Fibroblast of gingiva (primary cell): ENCODE results near the gene SELENOI.
"Not testable (repeated sequence)": the region's sequence is repeated elsewhere in the genome, so short reads cannot be mapped to it uniquely, and the experiment has no call there.

Experiments used
- DNase-seq: peaks from one replicate; pipeline ENCODE4 v3.0.0-alpha.2; 2011; ENCODE audit warnings: low read depth

The SELENOI gene

DNA sequence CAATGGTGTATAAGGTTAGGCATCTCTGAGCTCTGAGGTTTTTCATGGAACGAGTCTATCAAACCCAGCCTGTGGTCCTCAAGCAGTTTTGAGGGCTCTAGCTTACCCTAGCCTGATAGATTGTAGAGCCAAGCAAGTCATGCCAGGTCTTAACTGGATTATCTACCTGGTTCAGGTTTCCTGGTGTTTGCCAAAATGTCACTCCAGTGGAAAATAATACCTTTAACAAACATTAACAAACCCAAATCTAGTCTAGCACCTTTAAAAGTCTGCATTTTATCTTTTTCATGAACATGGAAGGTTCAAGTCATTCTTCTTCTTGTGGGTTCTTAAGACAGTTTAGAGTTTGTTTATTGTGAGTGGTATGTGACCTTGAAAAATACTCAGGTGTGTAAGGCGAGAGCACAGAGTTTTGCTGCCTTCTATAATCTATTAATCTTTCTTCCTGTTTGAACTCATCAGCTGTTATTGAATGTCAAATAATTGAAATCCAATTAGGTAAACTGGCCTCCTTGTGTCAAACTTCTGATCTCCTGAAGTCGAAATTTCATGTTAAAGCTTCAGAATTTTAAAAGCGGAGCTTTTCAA is 14.0 kb downstream of the SELENOI start:
- no peak for DNase-seq

DNA sequence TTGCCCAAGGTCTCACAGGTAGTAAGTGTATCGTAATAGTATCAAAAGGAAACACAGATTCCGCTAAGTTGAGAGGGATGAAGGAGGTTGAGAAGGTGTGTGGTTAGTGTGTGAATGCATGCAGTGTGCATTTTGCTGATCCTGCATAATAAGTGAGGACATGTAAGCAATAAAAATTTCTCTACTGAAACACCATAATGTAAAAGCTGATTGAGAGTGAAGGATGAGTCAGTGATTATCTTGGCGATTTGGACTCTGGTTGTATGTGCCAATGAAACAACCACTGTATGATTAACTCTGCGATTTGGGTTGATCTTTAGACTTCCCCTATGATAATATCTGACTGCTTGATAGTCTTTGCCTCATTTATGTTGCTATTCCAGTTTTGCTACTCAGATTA is 17.4 kb downstream of the SELENOI start:
- peak; percentile 24 for DNase-seq

DNA sequence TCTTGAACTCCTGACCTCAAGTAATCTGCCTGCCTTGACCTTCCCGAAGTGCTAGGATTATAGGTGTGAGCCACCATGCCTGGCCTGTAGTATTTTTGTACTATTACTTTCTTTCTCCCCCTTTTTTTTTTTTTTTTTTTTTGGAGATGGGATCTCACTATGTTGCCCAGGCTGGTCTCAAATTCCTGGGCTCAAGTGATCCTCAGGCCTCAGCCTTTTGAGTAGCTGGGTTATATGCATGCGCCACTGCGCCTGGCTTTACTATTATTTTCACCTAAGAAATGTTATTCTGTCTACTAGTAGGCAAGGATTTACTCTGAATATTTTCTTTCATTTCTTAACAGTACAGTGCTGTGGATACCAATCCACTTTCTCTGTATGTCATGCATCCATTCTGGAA is 18.0 kb downstream of the SELENOI start:
- no peak for DNase-seq

DNA sequence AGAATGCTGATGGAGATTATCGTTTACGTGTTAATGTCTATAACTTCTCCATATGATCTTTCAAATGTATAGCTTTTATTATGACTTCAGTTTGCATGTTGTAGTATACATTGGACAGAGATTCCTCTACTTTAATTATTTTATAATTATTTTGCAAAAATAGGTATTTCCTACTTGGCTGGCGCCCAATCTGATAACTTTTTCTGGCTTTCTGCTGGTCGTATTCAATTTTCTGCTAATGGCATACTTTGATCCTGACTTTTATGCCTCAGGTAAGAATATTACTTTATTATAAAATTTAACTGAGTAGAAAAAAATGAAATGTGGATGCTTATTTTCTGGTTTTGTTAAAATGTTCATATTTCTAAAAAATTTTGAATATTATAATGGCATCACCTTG is 18.7 kb downstream of the SELENOI start:
- DNase-seq, result no peak

DNA sequence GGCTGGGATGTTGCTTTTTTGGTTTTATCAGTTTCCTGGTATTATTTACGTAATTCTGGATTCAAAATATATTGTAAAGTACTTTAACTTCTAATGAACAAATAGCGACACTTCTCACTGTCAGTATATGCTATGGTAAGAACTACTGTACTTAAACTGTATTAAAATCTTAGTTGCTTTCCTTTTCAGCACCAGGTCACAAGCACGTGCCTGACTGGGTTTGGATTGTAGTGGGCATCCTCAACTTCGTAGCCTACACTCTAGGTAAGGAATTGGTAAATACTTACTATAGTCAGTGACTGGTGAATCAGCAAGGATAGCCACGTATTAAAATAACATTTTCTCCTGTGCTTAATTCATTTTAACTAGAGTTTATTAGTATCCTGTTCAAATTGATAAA is 21.0 kb downstream of the SELENOI start:
- no peak for DNase-seq

DNA sequence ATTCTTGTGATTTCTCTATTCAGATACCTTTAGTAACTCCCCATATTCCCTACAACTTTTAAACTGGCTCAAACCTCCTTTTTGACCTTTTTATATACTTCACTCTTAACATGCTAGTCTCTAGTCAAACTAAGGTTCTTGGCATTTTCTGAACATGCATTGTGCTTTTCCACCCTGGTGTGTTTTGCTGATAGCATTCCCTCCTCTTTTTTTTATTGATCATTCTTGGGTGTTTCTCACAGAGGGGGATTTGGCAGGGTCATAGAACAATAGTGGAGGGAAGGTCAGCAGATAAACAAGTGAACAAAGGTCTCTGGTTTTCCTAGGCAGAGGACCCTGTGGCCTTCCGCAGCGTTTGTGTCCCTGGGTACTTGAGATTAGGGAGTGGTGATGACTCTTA is 23.7 kb downstream of the SELENOI start:
- not testable (repeated sequence) for DNase-seq

DNA sequence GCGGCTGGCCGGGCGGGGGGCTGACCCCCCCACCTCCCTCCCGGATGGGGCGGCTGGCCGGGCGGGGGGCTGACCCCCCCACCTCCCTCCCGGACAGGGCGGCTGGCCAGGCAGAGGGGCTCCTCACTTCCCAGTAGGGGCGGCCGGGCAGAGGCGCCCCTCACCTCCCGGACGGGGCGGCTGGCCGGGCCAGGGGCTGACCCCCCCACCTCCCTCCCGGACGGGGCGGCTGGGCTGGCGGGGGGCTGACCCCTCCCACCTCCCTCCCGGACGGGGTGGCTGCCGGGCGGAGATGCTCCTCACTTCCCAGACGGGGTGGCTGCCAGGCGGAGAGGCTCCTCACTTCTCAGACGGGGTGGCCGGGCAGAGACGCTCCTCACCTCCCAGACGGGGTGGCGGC is 25.0 kb downstream of the SELENOI start:
- not testable (repeated sequence) for DNase-seq

DNA sequence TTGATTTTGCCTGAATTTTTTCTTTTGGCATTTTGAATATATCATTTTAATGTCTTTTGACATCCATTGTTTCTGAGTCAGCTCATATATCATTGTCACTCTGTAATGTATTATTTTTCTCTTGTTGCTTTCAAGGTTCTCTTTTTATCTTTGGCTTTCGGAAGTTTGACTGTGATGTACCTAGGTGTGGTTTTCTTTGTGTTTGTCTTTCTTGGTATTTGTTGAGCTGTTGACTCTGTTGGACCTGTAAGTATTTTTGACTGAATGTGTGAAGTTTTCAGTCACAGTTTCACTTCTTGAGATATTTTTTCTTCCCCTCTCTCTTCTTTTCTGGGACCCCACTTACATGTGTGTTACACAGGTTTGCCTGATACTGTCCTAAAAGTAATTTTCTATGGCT is 30.9 kb downstream of the SELENOI start:
- DNase-seq, result no peak

DNA sequence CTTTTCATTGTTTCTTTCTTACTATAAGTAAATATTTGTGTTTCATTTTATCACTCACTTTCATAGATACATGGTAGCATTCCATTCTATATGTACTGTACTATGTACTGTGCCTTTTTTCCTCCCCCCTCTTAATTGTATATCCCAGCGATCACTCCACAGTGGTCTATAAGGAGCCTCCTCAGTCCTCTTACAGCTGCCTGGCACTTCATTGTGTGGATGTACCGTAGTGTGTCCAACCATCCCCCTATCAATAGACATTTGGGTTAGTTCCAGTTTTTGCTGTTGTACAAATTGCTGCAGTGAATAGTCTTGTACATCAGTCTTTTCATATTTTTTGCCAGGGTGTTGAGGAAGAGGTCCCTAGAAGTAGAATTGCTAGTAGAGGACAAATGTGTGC is 34.3 kb downstream of the SELENOI start:
- DNase-seq, result no peak

DNA sequence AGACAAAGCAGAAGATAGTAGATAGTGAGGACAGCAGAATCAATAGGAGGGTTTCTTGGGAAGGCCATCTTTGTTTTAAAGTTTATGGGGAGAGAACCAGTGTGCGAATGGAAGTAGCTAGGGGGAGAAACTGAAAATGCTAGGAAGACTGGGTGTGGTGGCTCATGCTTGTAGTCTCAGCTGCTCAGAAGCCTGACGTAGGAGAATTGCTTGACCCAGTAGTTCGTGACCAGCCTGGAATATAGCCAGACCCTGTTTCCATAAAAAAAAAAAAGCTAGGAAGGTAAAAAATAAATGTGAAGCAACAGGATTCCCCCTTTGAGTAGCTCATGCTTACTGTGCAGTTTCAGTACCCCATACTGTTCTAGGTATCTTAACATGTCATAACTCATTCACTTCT is 36.6 kb downstream of the SELENOI start:
- no peak for DNase-seq

DNA sequence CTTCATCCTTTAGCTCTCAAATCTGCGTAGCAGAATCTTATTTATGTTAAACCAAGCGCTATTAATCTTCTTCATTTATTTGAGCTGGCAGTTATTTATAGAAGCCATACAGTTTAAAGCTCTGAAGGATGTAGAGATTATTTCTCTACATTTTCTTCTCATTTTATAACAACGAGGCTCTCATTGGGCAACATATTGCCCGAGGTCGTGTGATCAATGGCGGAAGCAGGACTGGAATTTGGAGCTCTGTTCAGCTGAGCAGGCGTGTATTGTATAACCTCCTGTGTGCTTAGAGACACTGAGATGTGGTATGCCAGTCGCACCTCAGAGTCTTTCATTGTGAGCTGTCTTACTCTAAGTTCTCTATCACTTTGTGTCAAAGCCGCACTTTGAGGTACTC is 38.2 kb downstream of the SELENOI start:
- no peak for DNase-seq

DNA sequence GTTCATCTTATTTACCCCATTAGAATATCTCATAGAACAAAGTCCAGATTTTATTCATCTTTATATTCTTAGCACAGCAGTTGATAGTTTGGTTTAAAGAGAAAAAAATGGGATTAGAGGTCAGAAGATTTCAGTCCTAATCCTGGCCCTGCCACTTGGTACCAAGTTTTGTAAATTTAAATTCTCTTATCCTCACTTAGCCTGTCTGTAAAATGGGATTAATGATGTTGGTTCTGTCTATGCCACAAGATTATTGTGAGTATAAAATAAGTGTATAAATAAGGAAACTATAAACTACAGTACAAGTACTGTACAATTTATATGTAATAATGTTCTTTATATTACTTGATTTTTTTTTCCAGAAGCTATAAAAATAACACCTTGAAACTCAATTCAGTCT is 38.7 kb downstream of the SELENOI start:
- no peak for DNase-seq

DNA sequence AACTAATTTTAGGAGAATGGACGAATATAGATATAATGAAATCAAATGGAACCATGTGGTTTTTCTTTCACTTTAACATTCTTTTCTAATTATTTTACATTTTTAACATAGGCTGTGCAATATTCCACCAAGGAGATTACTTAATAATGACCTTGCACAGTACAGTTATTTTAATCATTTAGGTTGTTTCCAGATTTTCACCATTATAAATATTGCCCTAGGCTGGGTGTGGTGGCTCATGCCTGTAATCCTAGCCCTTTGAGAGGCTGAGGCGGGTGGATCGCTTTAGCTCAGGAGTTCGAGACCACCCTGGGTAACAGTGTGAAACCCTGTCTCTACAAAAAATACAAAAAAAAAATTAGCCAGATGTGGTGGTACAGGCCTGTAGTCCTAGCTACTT is 41.2 kb downstream of the SELENOI start:
- peak; percentile 24 for DNase-seq

DNA sequence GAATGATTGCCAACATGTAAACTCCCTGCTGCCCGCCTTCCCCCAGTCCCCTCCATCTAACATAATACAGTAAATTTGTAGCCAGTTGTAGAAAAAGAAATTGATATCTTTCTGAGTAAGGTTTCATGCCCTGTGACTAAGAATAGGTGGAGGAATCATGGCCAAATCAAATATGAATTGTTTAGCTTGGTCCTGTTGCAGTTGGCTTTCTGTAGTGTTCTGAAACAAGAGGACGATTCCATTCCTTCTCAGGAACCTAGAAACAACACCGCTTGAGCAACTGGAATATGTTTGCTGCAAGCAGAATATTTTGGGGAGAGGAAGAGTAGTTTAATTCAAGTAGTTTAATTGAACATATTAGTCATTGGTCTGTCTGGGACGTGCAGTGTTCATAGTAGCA is 48.8 kb downstream of the SELENOI start:
- peak; percentile 77 for DNase-seq

DNA sequence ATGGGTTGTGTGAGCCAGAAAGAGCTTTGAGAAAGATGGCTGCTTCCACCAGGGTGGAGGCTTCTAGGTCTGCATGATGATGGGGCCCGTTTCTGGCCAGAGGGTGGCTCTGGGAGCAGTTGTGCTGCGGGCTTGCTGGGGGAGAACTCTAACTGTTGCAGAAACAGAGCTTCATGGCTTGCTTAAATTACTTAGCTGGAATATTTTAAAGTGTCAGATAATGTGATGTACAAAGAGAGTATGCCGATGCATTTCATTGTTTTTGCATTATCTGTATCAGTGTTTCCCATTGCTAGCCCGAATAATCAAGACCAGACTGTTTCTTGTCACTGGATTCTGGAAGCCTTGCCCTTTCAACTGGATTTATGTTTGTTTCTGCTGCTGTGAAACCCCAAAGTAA is 49.5 kb downstream of the SELENOI start:
- DNase-seq, result no peak

DNA sequence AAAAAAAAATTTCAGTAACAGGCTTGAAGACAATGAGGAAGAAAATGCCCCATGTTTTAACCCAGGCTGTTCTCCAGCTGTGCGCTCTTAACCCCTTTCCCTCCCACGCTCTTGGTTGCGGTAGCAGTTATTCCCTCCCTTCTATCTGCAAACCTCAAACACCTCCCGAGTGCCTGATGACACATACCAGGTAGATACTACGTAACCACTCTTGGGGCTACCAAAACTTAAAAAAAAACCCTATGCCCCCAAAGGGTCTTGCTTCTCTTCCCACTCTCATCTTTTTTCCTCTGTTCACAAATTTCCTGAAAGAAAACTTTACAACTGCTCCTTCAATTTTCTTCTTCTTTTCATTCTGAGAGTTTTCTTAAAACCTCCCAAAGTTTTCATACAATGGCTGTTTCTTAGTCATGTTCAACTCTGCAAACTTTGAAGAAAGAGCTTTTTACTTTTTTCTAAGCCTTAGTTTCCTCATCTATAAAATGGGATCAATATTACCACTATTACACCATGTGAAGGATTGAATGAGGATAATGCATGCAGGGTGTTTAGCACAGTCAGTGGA is 50.9 kb downstream of the SELENOI start:
- no peak for DNase-seq

DNA sequence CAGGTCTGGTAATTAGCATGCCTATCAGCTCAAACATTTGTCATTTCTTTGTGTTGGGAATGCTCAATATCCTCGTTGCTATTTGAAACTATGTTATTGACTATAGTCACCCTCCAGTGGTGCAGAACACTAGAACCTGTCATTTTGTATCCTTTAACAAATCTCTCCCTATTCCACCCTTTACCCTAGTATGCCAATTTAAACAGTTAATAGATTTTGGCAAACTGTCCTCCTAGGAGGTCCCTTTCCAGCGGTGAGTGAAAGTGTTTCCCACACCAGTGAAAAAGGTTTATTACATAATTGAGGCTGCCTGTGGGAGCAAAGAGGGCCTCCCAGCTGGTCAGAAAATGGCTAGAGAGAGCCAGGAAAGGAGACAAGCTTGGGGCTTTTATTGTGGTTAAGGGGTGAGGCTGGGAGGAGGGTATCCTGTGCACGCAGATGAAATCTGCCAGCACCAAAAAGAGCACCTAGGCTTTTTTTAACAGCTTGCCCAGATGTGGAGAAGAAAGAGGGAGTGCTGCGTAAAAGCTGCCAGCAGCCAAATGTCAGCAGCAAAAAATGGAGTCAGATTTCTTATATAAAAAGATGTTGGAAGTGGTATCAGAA is 53.9 kb downstream of the SELENOI start:
- no peak for DNase-seq

DNA sequence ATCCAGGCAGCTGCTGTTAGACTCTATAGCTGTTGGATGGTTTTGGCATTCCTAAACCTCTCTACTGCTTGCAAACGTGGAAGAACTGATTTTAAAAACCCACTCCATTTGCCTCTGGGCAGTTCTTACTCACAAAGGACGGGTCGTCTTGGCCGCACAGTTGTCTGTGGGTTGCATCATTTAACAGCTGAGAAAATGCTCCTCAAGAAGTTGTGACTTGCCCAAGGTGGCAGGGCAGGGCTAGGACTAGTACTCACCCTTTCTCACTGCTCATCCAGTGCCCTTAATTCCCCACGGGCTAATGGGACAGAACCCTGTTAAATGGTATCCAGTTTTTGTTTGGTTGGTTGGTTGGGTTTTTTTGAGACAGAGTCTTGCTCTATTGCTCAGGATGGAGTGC is 54.8 kb downstream of the SELENOI start:
- no peak for DNase-seq

DNA sequence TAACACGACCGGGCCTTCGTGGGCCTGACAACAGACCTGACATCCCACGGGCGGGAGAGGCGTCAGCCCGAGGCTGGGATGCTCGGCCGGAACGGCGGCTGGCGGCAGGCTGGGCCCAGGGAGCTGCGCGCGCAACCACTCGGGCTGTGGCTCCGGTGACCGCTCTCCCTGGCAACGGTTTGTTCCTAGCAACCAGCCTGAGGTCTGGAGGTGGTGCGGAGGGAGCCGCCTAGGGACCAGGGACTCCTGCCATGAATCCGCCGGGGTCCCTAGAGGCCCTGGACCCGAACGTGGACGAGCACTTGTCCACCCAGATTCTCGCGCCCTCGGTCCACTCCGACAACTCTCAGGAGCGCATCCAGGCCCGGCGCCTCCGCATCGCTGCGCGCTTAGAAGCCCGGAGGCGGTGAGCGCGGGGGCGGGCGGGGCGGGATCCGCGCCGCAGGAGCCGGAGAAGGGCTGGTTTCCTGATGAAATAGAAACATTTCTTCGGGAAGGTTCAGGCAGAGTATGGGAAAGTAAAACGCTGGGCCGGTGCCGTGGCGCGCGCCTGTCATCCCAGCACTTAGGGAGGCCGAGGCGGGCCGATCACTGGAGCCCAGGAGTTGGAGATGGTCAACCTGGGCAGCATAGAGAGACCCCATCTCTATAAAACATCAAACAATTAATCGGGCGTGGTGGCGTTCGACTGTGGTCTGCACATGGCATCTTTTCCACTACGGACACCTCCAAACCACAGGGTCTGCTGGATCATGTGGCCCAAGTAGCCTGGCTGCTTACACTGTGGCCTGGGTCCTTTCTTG is 56.0 kb downstream of the SELENOI start, which contains the start of gene DRC1:
Gene DRC1, plus strand, starts transcription at position 182 of the 803 bp plus-strand sequence. Its CDS starts 70 bp downstream, at position 252.
- peak; percentile 64 for DNase-seq

DNA sequence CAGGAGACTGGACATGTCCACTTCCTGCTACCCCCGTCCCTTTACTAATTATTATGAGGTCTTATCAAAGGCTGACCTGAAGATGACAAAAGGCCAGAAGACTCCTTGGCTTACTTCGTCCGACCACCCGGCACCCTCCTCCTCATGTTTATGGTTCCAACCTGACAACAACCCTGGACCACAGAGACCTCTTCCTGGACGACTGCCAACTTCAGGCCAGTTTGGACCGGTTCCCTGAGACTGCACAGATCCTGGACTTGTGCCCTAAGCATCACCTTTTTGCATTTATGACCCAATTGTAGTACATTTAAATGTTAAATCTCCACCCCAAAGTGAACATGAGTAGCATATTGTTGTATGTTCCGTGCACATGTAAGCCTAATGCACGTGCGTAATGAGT is 61.6 kb downstream of the SELENOI start:
- DNase-seq, result no peak

DNA sequence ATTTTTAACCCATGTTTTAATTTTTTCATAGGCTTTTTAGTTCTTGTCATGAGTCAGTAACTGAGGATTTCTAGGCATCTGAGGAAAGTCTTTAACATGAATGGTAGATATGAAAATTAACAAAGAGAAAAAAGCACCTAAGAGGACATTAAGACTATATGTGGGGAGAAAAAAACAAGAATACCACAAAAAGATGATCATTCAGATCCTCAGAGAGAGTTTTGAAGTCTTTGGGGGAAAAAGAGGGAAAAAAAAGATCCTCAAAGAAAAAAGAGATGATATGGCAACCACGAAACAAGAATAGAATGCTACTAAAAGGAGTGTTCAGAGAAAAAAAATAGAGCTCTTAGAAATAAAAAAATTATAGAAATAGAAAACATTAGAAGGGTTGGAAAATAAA is 63.8 kb downstream of the SELENOI start:
- no peak for DNase-seq

DNA sequence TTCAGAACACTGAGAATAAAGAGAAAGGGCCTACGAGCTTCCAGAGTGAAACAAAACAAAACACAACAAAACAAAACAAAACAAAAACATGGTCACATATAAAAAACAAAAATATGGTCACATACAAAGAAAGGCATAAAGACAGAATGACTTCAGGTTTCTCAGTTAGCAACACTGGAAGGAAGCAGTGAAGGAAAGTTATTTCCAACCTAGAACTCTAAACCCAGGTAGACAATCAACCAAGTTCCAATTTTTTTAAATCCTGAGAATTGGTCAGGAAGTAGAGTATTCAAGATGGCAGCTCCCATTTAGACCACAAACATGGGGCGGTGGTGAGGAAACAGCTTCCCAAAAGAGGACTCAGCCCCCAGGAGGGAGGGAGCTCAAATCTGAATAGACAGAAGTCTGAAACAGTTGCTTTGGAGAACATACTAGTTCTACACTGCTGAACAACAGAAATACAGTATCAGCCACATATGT is 64.9 kb downstream of the SELENOI start:
- DNase-seq, result no peak

DNA sequence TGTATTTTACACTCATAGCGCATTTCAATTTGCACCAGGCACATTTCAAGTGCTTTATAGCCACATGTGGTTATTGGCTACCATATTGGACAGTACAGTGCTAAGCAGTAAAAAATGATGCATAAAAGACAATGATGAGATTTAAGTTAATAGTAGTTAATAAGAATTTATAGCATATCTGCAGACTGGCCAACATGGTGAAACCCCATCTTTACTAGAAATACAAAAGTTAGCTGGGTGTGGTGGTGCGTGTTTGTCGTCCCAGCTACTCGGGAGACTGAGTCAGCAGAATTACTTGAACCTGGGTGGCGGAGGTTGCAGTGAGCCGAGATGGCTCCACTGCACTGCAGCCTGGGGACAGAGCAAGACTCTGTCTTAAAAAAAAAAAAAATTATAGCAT is 65.5 kb downstream of the SELENOI start:
- DNase-seq, result no peak
